Activated naive CD8-positive, alpha-beta T cell treated with anti-CD3 and anti-CD28 coated beads, Interleukin-2, amount 50 U/mL, for 24 hours (primary cell): ENCODE measurements around the gene UNC13B.

Experiments
- ATAC-seq: fragments of 150-1000 bp; cut with Tn5 transposase; one replicate; pipeline ENCODE4 v1.10.0; 2021
- DNase-seq: peaks from one replicate; pipeline ENCODE4 v3.0.0; 2021
- H3K27ac Mint-ChIP-seq: one replicate; pipeline ENCODE4 v1.8.0; 2021; ENCODE audit warnings: mild to moderate bottlenecking, mixed read lengths
- H3K27me3 Mint-ChIP-seq: one replicate; pipeline ENCODE4 v1.8.0; 2021; ENCODE audit warnings: mixed read lengths
- H3K36me3 Mint-ChIP-seq: one replicate; pipeline ENCODE4 v1.8.0; 2021; ENCODE audit warnings: low read depth, mixed read lengths
- H3K4me1 Mint-ChIP-seq: one replicate; pipeline ENCODE4 v1.8.0; 2021; ENCODE audit warnings: mixed read lengths
- H3K4me3 Mint-ChIP-seq: one replicate; pipeline ENCODE4 v1.8.0; 2021; ENCODE audit warnings: mild to moderate bottlenecking, moderate library complexity, mixed read lengths
- H3K9me3 Mint-ChIP-seq: one replicate; pipeline ENCODE4 v1.8.0; 2021; ENCODE audit warnings: mixed read lengths

The UNC13B gene

GRCh38 chr9:35161713-35162604 is at the start of gene UNC13B:
Gene UNC13B, plus strand, starts transcription at chr9:35162009. Its CDS starts 275 bp downstream, at chr9:35162284.
- Mint-ChIP-seq H3K4me3 (peak within 1 kb of the TSS; percentile 87), H3K9me3 (no peaks in the 10 kb centered on the region), H3K27ac (no peak within 1 kb of the TSS), H3K4me1 (peaks cover 21% of the 10 kb centered on the region), H3K27me3 (peaks cover 19% of the 10 kb centered on the region), H3K36me3 (no peaks in the 10 kb centered on the region)
- ATAC-seq, result peak; percentile 90
- peak; percentile 81 for DNase-seq

- no peaks in the 10 kb centered on the region for H3K27me3 Mint-ChIP-seq
- DNase-seq, result peak; percentile 17
- peak overlapping the region; percentile 73 for H3K27ac Mint-ChIP-seq
- H3K4me1 Mint-ChIP-seq, result peaks cover 69% of the 10 kb centered on the region
- no peaks in the 10 kb centered on the region for H3K9me3 Mint-ChIP-seq
- peak overlapping the region; percentile 72 for H3K4me3 Mint-ChIP-seq
- ATAC-seq, result no peak
- H3K36me3 Mint-ChIP-seq, result no peaks in the 10 kb centered on the region
These were observed 49.4 kb upstream of the UNC13B start for GRCh38 chr9:35112257-35113020.

GRCh38 chr9:35114113-35114839 is 47.5 kb upstream of the UNC13B start:
- H3K27me3 Mint-ChIP-seq, result no peaks in the 10 kb centered on the region
- peak overlapping the region; percentile 83 for H3K4me3 Mint-ChIP-seq
- DNase-seq, result peak; percentile 78
- ATAC-seq, result peak; percentile 41
- peaks cover 69% of the 10 kb centered on the region for H3K4me1 Mint-ChIP-seq
- no peaks in the 10 kb centered on the region for H3K9me3 Mint-ChIP-seq
- H3K27ac Mint-ChIP-seq, result peak overlapping the region; percentile 70
- H3K36me3 Mint-ChIP-seq, result no peaks in the 10 kb centered on the region

GRCh38 chr9:35114840-35115628 is 46.8 kb upstream of the UNC13B start:
- Mint-ChIP-seq H3K9me3 (no peaks in the 10 kb centered on the region), H3K27ac (peak overlapping the region; percentile 70), H3K4me1 (peaks cover 65% of the 10 kb centered on the region), H3K4me3 (peak overlapping the region; percentile 83), H3K36me3 (no peaks in the 10 kb centered on the region), H3K27me3 (no peaks in the 10 kb centered on the region)
- DNase-seq (peak; percentile 41), ATAC-seq (no peak)

GRCh38 chr9:35115680-35116538 is 45.9 kb upstream of the UNC13B start, which contains the start of gene ATOSB:
Gene ATOSB, minus strand, starts transcription at chr9:35115862. Its CDS starts 7,588 bp downstream, at chr9:35108274.
- no peaks in the 10 kb centered on the region for H3K9me3 Mint-ChIP-seq
- peak within 1 kb of the TSS; percentile 70 for H3K27ac Mint-ChIP-seq
- peaks cover 56% of the 10 kb centered on the region for H3K4me1 Mint-ChIP-seq
- H3K27me3 Mint-ChIP-seq, result no peaks in the 10 kb centered on the region
- DNase-seq, result peak; percentile 93
- peak; percentile 65 for ATAC-seq
- no peaks in the 10 kb centered on the region for H3K36me3 Mint-ChIP-seq
- peak within 1 kb of the TSS; percentile 83 for H3K4me3 Mint-ChIP-seq

GRCh38 chr9:35116539-35116897 is 45.3 kb upstream of the UNC13B start:
- Mint-ChIP-seq H3K4me1 (peaks cover 52% of the 10 kb centered on the region), H3K36me3 (no peaks in the 10 kb centered on the region), H3K27ac (peak overlapping the region; percentile 70), H3K4me3 (peak overlapping the region; percentile 83), H3K9me3 (no peaks in the 10 kb centered on the region), H3K27me3 (no peaks in the 10 kb centered on the region)
- no peak for ATAC-seq
- no peak for DNase-seq

- Mint-ChIP-seq H3K4me1 (peaks cover 47% of the 10 kb centered on the region), H3K36me3 (no peaks in the 10 kb centered on the region), H3K27me3 (no peaks in the 10 kb centered on the region), H3K4me3 (peak overlapping the region; percentile 83), H3K9me3 (no peaks in the 10 kb centered on the region), H3K27ac (peak overlapping the region; percentile 70)
- peak; percentile 68 for ATAC-seq
- DNase-seq, result peak; percentile 87
These were observed 44.8 kb upstream of the UNC13B start for GRCh38 chr9:35116898-35117551.

- no peak for DNase-seq
- H3K4me1 Mint-ChIP-seq, result no peaks in the 10 kb centered on the region
These were observed 26.9 kb upstream of the UNC13B start for GRCh38 chr9:35134920-35135319.

GRCh38 chr9:35135988-35136387 is 25.8 kb upstream of the UNC13B start:
- ATAC-seq (no peak), DNase-seq (no peak)
- Mint-ChIP-seq H3K9me3 (peaks cover 13% of the 10 kb centered on the region), H3K4me3 (no peak overlapping the region), H3K27me3 (peaks cover 1% of the 10 kb centered on the region), H3K36me3 (no peaks in the 10 kb centered on the region), H3K27ac (no peak overlapping the region), H3K4me1 (no peaks in the 10 kb centered on the region)

More at GRCh38 chr9:35134920-35135319, 26.9 kb upstream of the UNC13B start:
- Mint-ChIP-seq H3K27ac (no peak overlapping the region), H3K36me3 (no peaks in the 10 kb centered on the region), H3K9me3 (peaks cover 13% of the 10 kb centered on the region), H3K27me3 (no peaks in the 10 kb centered on the region), H3K4me3 (no peak overlapping the region)
- ATAC-seq, result no peak

- H3K4me1 Mint-ChIP-seq, result no peaks in the 10 kb centered on the region
- DNase-seq (no peak), ATAC-seq (no peak)
- no peaks in the 10 kb centered on the region for H3K36me3 Mint-ChIP-seq
- H3K4me3 Mint-ChIP-seq, result no peak overlapping the region
- H3K27ac Mint-ChIP-seq, result no peak overlapping the region
- H3K9me3 Mint-ChIP-seq, result peaks cover 11% of the 10 kb centered on the region
- H3K27me3 Mint-ChIP-seq, result peaks cover 1% of the 10 kb centered on the region
These were observed 24.9 kb upstream of the UNC13B start for GRCh38 chr9:35136866-35137265.

- Mint-ChIP-seq H3K9me3 (no peaks in the 10 kb centered on the region), H3K4me1 (no peaks in the 10 kb centered on the region), H3K36me3 (no peaks in the 10 kb centered on the region), H3K27ac (no peak overlapping the region), H3K27me3 (peaks cover 1% of the 10 kb centered on the region), H3K4me3 (no peak overlapping the region)
- ATAC-seq, result no peak
- DNase-seq, result no peak
These were observed 21.7 kb upstream of the UNC13B start for GRCh38 chr9:35140093-35140492.

- H3K27me3 Mint-ChIP-seq, result peaks cover 1% of the 10 kb centered on the region
- peaks cover 3% of the 10 kb centered on the region for H3K36me3 Mint-ChIP-seq
- H3K4me1 Mint-ChIP-seq, result no peaks in the 10 kb centered on the region
- ATAC-seq, result no peak
- DNase-seq, result no peak
- peaks cover 6% of the 10 kb centered on the region for H3K9me3 Mint-ChIP-seq
- H3K27ac Mint-ChIP-seq, result no peak overlapping the region
- H3K4me3 Mint-ChIP-seq, result no peak overlapping the region
These were observed 19.8 kb upstream of the UNC13B start for GRCh38 chr9:35142037-35142436.
